HPDE6-E6E7 (cell line): Measurements from ENCODE around the gene UBALD1.
A peak's percentile ranks its signal among the peaks of the same experiment; 100 is the strongest.

Source experiments
- DNase-seq: peaks from one replicate; pipeline ENCODE4 v3.0.0; 2011; ENCODE audit warnings: missing footprints; ENCODE audit errors: extremely low spot score

The UBALD1 gene

GRCh38 chr16:4614571-4615383, at the start of gene UBALD1:
Gene UBALD1, minus strand, starts transcription at chr16:4614888. Its CDS starts 91 bp downstream, at chr16:4614797.
- DNase-seq: peak; percentile 85

- no peak for DNase-seq
These were observed 49.2 kb upstream of the UBALD1 start for GRCh38 chr16:4663777-4664465.

GRCh38 chr16:4663465-4663776, 48.7 kb upstream of the UBALD1 start:
- DNase-seq: no peak

GRCh38 chr16:4661661-4662060, 47.0 kb upstream of the UBALD1 start:
- DNase-seq: no peak

GRCh38 chr16:4660454-4661007, 45.8 kb upstream of the UBALD1 start:
- no peak for DNase-seq

- DNase-seq: no peak
These were observed 45.0 kb upstream of the UBALD1 start for GRCh38 chr16:4659363-4660353.

- DNase-seq: no peak
These were observed 42.3 kb upstream of the UBALD1 start for GRCh38 chr16:4656695-4657686.

GRCh38 chr16:4656221-4656620, 41.5 kb upstream of the UBALD1 start:
- DNase-seq: no peak

- DNase-seq: no peak
These were observed 41.1 kb upstream of the UBALD1 start for GRCh38 chr16:4655801-4656200.

GRCh38 chr16:4654964-4655590, 40.4 kb upstream of the UBALD1 start:
- no peak for DNase-seq

- no peak for DNase-seq
These were observed 39.6 kb upstream of the UBALD1 start for GRCh38 chr16:4654011-4654963.

GRCh38 chr16:4652561-4652960, 37.9 kb upstream of the UBALD1 start:
- DNase-seq: no peak

GRCh38 chr16:4651827-4652226, 37.1 kb upstream of the UBALD1 start:
- DNase-seq: no peak

- peak; percentile 82 for DNase-seq
These were observed 35.9 kb upstream of the UBALD1 start for GRCh38 chr16:4650443-4651074.

- no peak for DNase-seq
These were observed 35.2 kb upstream of the UBALD1 start for GRCh38 chr16:4649744-4650442.

- no peak for DNase-seq
These were observed 34.2 kb upstream of the UBALD1 start for GRCh38 chr16:4648917-4649316.

GRCh38 chr16:4647644-4647980, 32.9 kb upstream of the UBALD1 start:
- DNase-seq: no peak
